Neural crest cell (in vitro differentiated cells): ENCODE results near the gene AATF. TPM values are rescaled to one million over a fixed set of nuclear protein-coding genes. Genes with fewer than 3 reads are reported as not detected.

Experiments used
- DNase-seq: peaks from one replicate; pipeline ENCODE4 v3.0.0; 2021; ENCODE audit warnings: low read depth, mixed read lengths, low spot score
- H3K27ac Mint-ChIP-seq: one replicate; pipeline ENCODE4 v1.8.0; 2021; ENCODE audit warnings: mild to moderate bottlenecking, mixed read lengths; ENCODE audit not compliant: unreplicated experiment
- H3K27me3 Mint-ChIP-seq: 2 replicates; pipeline ENCODE4 v1.8.0; 2021; ENCODE audit warnings: low read depth, mild to moderate bottlenecking, mixed read lengths
- H3K36me3 Mint-ChIP-seq: 2 replicates; pipeline ENCODE4 v1.8.0; 2021; ENCODE audit warnings: low read depth, mild to moderate bottlenecking, mixed read lengths
- H3K4me1 Mint-ChIP-seq: 2 replicates; pipeline ENCODE4 v1.8.0; 2021; ENCODE audit warnings: mixed read lengths
- H3K4me3 Mint-ChIP-seq: one replicate; pipeline ENCODE4 v1.8.0; 2021; ENCODE audit warnings: mild to moderate bottlenecking, mixed read lengths
- H3K9me3 Mint-ChIP-seq: 2 replicates; pipeline ENCODE4 v1.8.0; 2021; ENCODE audit warnings: mixed read lengths
- CTCF ChIP-seq: fragments of 200-600 bp; sonication (generic); conservative IDR thresholded peaks from 2 replicates; pipeline ENCODE4 v1.5.0; 2021; ENCODE audit warnings: antibody characterized with exemption, mild to moderate bottlenecking
- total RNA-seq: library from RNA; stranded (reverse); gene quantifications from 2 replicates; pipeline ENCODE4 v1.2.1, GENCODE V29; 2021

The AATF gene
- total RNA-seq, 1 donor from 2014 or later, result 68.3 TPM

- DNase-seq, result no peak
- Mint-ChIP-seq H3K4me3 (peak overlapping the region; percentile 23), H3K36me3 (peaks cover 2% of the 10 kb centered on the region), H3K27ac (no peak overlapping the region), H3K4me1 (peaks cover 37% of the 10 kb centered on the region), H3K27me3 (peaks cover 97% of the 10 kb centered on the region), H3K9me3 (no peaks in the 10 kb centered on the region)
- no peak for TF ChIP-seq CTCF
These were observed 16.9 kb upstream of the AATF start for GRCh38 chr17:36931697-36932382.

- H3K9me3 Mint-ChIP-seq, result no peaks in the 10 kb centered on the region
- peak overlapping the region; percentile 23 for H3K4me3 Mint-ChIP-seq
- H3K36me3 Mint-ChIP-seq, result peaks cover 2% of the 10 kb centered on the region
- no peak for DNase-seq
- peaks cover 100% of the 10 kb centered on the region for H3K27me3 Mint-ChIP-seq
- H3K27ac Mint-ChIP-seq, result no peak overlapping the region
- TF ChIP-seq CTCF, result no peak
- H3K4me1 Mint-ChIP-seq, result peaks cover 42% of the 10 kb centered on the region
These were observed 16.4 kb upstream of the AATF start for GRCh38 chr17:36932383-36932693.

- H3K4me3 Mint-ChIP-seq, result peak overlapping the region; percentile 9
- peaks cover 45% of the 10 kb centered on the region for H3K4me1 Mint-ChIP-seq
- H3K27ac Mint-ChIP-seq, result no peak overlapping the region
- TF ChIP-seq CTCF, result no peak
- peaks cover 2% of the 10 kb centered on the region for H3K36me3 Mint-ChIP-seq
- no peak for DNase-seq
- no peaks in the 10 kb centered on the region for H3K9me3 Mint-ChIP-seq
- H3K27me3 Mint-ChIP-seq, result peaks cover 100% of the 10 kb centered on the region
These were observed 15.9 kb upstream of the AATF start for GRCh38 chr17:36932694-36933511.

- H3K4me3 Mint-ChIP-seq, result peak overlapping the region; percentile 74
- no peak for DNase-seq
- H3K27ac Mint-ChIP-seq, result no peak overlapping the region
- peaks cover 100% of the 10 kb centered on the region for H3K27me3 Mint-ChIP-seq
- no peaks in the 10 kb centered on the region for H3K9me3 Mint-ChIP-seq
- no peak for TF ChIP-seq CTCF
- H3K36me3 Mint-ChIP-seq, result no peaks in the 10 kb centered on the region
- H3K4me1 Mint-ChIP-seq, result peaks cover 47% of the 10 kb centered on the region
These were observed 15.1 kb upstream of the AATF start for GRCh38 chr17:36933512-36934143.

- no peak for TF ChIP-seq CTCF
- H3K27ac Mint-ChIP-seq, result no peak overlapping the region
- peaks cover 51% of the 10 kb centered on the region for H3K4me1 Mint-ChIP-seq
- no peak for DNase-seq
- H3K36me3 Mint-ChIP-seq, result no peaks in the 10 kb centered on the region
- peaks cover 100% of the 10 kb centered on the region for H3K27me3 Mint-ChIP-seq
- H3K4me3 Mint-ChIP-seq, result peak overlapping the region; percentile 74
- no peaks in the 10 kb centered on the region for H3K9me3 Mint-ChIP-seq
These were observed 14.5 kb upstream of the AATF start for GRCh38 chr17:36934144-36934691.
